Measurements from ENCODE around the gene ACTR3C.

The ACTR3C gene

DNA sequence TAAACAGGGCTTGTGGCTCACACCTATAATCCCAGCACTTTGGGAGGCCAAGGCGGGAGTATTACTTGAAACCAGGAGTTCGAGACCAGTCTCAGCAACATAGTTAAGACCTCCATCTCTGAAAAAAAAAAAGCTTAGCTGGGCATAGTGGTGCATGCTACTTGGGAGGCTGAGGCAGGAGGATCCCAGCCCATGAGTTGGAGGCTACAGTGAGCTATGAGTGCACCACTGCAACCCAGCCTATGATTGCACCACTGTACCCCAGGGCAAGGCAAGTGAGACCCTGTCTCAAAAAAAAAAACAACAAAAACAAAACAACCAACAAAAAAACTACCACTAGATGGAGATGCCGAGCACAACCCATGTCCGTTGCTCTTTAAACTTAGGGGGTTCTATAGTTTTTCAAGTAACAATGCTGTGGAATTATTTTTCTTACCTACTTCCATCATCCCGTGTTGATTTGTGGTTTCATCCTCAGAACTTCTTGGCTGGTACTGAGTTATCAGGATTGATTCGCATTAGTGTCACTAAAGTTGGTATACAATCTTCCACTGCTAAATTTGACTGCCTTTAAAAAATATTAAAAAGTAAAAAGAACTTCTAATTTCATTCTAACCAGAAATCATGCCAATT lies 33.0 kb upstream of the ACTR3C start:
- H3K23ac ChIP-seq (ENCODE audit: low read length in 2 of 2) = no peak overlapping the region
- no peak overlapping the region for H2BK12ac ChIP-seq (ENCODE audit: low read length in 2 of 2)
- H3K4ac ChIP-seq (ENCODE audit: low read depth in 1 of 2, low read length in 2 of 2) = no peak overlapping the region
- no peak overlapping the region for H2AK5ac ChIP-seq (ENCODE audit: low read length, severe bottlenecking)
- H2AFZ ChIP-seq (ENCODE audit: low read depth, low read length) = no peak overlapping the region
- no peak overlapping the region for H4K91ac ChIP-seq (ENCODE audit: low read length)
- H3K4me2 ChIP-seq (ENCODE audit: low read length, poor library complexity, severe bottlenecking) = no peak overlapping the region
- no peaks in the 10 kb centered on the region for H3K9me3 ChIP-seq (ENCODE audit: control insufficient read depth, low read length)
- H2BK15ac ChIP-seq (ENCODE audit: low read depth, poor library complexity, severe bottlenecking) = no peak overlapping the region
- peaks cover 2% of the 10 kb centered on the region for H3K4me1 ChIP-seq (ENCODE audit: control insufficient read depth, insufficient read depth, low read depth, low read length)
- WGBS = no CpG with 5 or more reads among the region's 6 CpGs
- H2BK5ac ChIP-seq (ENCODE audit: low read depth, low read length, poor library complexity, severe bottlenecking) = no peak overlapping the region
- H3K79me1 ChIP-seq (replicated peaks; ENCODE audit: low read length, poor library complexity, severe bottlenecking) = no peaks in the 10 kb centered on the region
- H3K18ac ChIP-seq (ENCODE audit: low read depth in 1 of 2, low read length in 2 of 2) = no peak overlapping the region
- H3K4me3 ChIP-seq (ENCODE audit: insufficient read depth in 1 of 2, low read depth in 1 of 2, low read length in 2 of 2) = no peak overlapping the region
- DNase-seq = peak; percentile 71
- H4K8ac ChIP-seq (ENCODE audit: low read length) = peak overlapping the region; percentile 87
- H3K14ac ChIP-seq (ENCODE audit: low read length in 2 of 2) = no peak overlapping the region
- no peak overlapping the region for H3K9ac ChIP-seq (ENCODE audit: low read length)
- H2BK120ac ChIP-seq (ENCODE audit: low read depth, low read length) = no peak overlapping the region
- peaks cover 0 to 4% of the 10 kb centered on the region in 2 experiments for H3K36me3 ChIP-seq (ENCODE audit: control insufficient read depth in 1 of 2, insufficient read depth in 2 of 2, low read depth in 1 of 2, low read length in 2 of 2)
- no peak overlapping the region for H3K27ac ChIP-seq (ENCODE audit: low read length, poor library complexity, severe bottlenecking)
- H3K27me3 ChIP-seq (ENCODE audit: control insufficient read depth in 1 of 2, insufficient read depth in 1 of 2, low read length in 2 of 2) = peaks cover 0 to 2% of the 10 kb centered on the region in 2 experiments

GRCh38 chr7:150355666-150356059 lies 32.3 kb upstream of the ACTR3C start:
- no peak for DNase-seq
- Histone ChIP-seq H2BK5ac (ENCODE audit: low read depth, low read length, poor library complexity, severe bottlenecking) (no peak overlapping the region), H2AFZ (ENCODE audit: low read depth, low read length) (no peak overlapping the region), H3K27me3 (ENCODE audit: control insufficient read depth in 1 of 2, insufficient read depth in 1 of 2, low read length in 2 of 2) (no peaks in the 10 kb centered on the region), H2BK15ac (ENCODE audit: low read depth, poor library complexity, severe bottlenecking) (no peak overlapping the region), H3K14ac (ENCODE audit: low read length in 2 of 2) (no peak overlapping the region), H2BK120ac (ENCODE audit: low read depth, low read length) (no peak overlapping the region), H4K91ac (ENCODE audit: low read length) (no peak overlapping the region), H3K9ac (ENCODE audit: low read length) (no peak overlapping the region), H3K27ac (ENCODE audit: low read length, poor library complexity, severe bottlenecking) (no peak overlapping the region), H3K36me3 (ENCODE audit: control insufficient read depth in 1 of 2, insufficient read depth in 2 of 2, low read depth in 1 of 2, low read length in 2 of 2) (peaks cover 0 to 4% of the 10 kb centered on the region in 2 experiments), H2AK5ac (ENCODE audit: low read length, severe bottlenecking) (no peak overlapping the region), H3K4me3 (ENCODE audit: insufficient read depth in 1 of 2, low read depth in 1 of 2, low read length in 2 of 2) (no peak overlapping the region), H3K4ac (ENCODE audit: low read depth in 1 of 2, low read length in 2 of 2) (no peak overlapping the region), H2BK12ac (ENCODE audit: low read length in 2 of 2) (no peak overlapping the region), H3K9me3 (ENCODE audit: control insufficient read depth, low read length) (no peaks in the 10 kb centered on the region), H3K4me1 (ENCODE audit: control insufficient read depth, insufficient read depth, low read depth, low read length) (peaks cover 2% of the 10 kb centered on the region), H3K23ac (ENCODE audit: low read length in 2 of 2) (no peak overlapping the region), H4K8ac (ENCODE audit: low read length) (no peak overlapping the region), H3K4me2 (ENCODE audit: low read length, poor library complexity, severe bottlenecking) (no peak overlapping the region), H3K18ac (ENCODE audit: low read depth in 1 of 2, low read length in 2 of 2) (no peak overlapping the region), H3K79me1 (replicated peaks; ENCODE audit: low read length, poor library complexity, severe bottlenecking) (no peaks in the 10 kb centered on the region)
- no CpG with 5 or more reads among the region's 1 CpG for WGBS

GRCh38 chr7:150351587-150352194 lies 28.3 kb upstream of the ACTR3C start:
- DNase-seq = no peak
- no peak overlapping the region for H3K23ac ChIP-seq (ENCODE audit: low read length in 2 of 2)
- no peak overlapping the region for H4K8ac ChIP-seq (ENCODE audit: low read length)
- H2BK5ac ChIP-seq (ENCODE audit: low read depth, low read length, poor library complexity, severe bottlenecking) = no peak overlapping the region
- H3K4ac ChIP-seq (ENCODE audit: low read depth in 1 of 2, low read length in 2 of 2) = no peak overlapping the region
- H4K91ac ChIP-seq (ENCODE audit: low read length) = no peak overlapping the region
- no peak overlapping the region for H3K18ac ChIP-seq (ENCODE audit: low read depth in 1 of 2, low read length in 2 of 2)
- H2BK120ac ChIP-seq (ENCODE audit: low read depth, low read length) = no peak overlapping the region
- H3K9ac ChIP-seq (ENCODE audit: low read length) = no peak overlapping the region
- WGBS = 80% methylated on average over 3 of the region's 8 CpGs
- H3K4me3 ChIP-seq (ENCODE audit: insufficient read depth in 1 of 2, low read depth in 1 of 2, low read length in 2 of 2) = no peak overlapping the region
- H3K36me3 ChIP-seq (ENCODE audit: control insufficient read depth in 1 of 2, insufficient read depth in 2 of 2, low read depth in 1 of 2, low read length in 2 of 2) = no peaks in the 10 kb centered on the region
- no peaks in the 10 kb centered on the region for H3K4me1 ChIP-seq (ENCODE audit: control insufficient read depth, insufficient read depth, low read depth, low read length)
- no peak overlapping the region for H2AK5ac ChIP-seq (ENCODE audit: low read length, severe bottlenecking)
- no peak overlapping the region for H3K27ac ChIP-seq (ENCODE audit: low read length, poor library complexity, severe bottlenecking)
- H3K27me3 ChIP-seq (ENCODE audit: control insufficient read depth in 1 of 2, insufficient read depth in 1 of 2, low read length in 2 of 2) = peaks cover 0 to 1% of the 10 kb centered on the region in 2 experiments
- H3K79me1 ChIP-seq (replicated peaks; ENCODE audit: low read length, poor library complexity, severe bottlenecking) = no peaks in the 10 kb centered on the region
- no peak overlapping the region for H2AFZ ChIP-seq (ENCODE audit: low read depth, low read length)
- H2BK12ac ChIP-seq (ENCODE audit: low read length in 2 of 2) = no peak overlapping the region
- no peak overlapping the region for H3K14ac ChIP-seq (ENCODE audit: low read length in 2 of 2)
- H3K9me3 ChIP-seq (ENCODE audit: control insufficient read depth, low read length) = peaks cover 2% of the 10 kb centered on the region
- no peak overlapping the region for H2BK15ac ChIP-seq (ENCODE audit: low read depth, poor library complexity, severe bottlenecking)
- no peak overlapping the region for H3K4me2 ChIP-seq (ENCODE audit: low read length, poor library complexity, severe bottlenecking)

- no peak overlapping the region for H2AK5ac ChIP-seq (ENCODE audit: low read length, severe bottlenecking)
- H2BK15ac ChIP-seq (ENCODE audit: low read depth, poor library complexity, severe bottlenecking) = no peak overlapping the region
- H3K27ac ChIP-seq (ENCODE audit: low read length, poor library complexity, severe bottlenecking) = no peak overlapping the region
These were observed 23.6 kb upstream of the ACTR3C start for GRCh38 chr7:150346922-150347321.

More at GRCh38 chr7:150346922-150347321, 23.6 kb upstream of the ACTR3C start:
- 98% methylated on average over 4 of the region's 5 CpGs for WGBS
- H3K4ac ChIP-seq (ENCODE audit: low read depth in 1 of 2, low read length in 2 of 2) = no peak overlapping the region
- no peak overlapping the region for H3K14ac ChIP-seq (ENCODE audit: low read length in 2 of 2)
- H3K9me3 ChIP-seq (ENCODE audit: control insufficient read depth, low read length) = peaks cover 33% of the 10 kb centered on the region
- DNase-seq = no peak
- no peak overlapping the region for H2BK120ac ChIP-seq (ENCODE audit: low read depth, low read length)
- no peak overlapping the region for H4K8ac ChIP-seq (ENCODE audit: low read length)
- H3K27me3 ChIP-seq (ENCODE audit: control insufficient read depth in 1 of 2, insufficient read depth in 1 of 2, low read length in 2 of 2) = peaks cover 29 to 33% of the 10 kb centered on the region in 2 experiments
- no peak overlapping the region for H4K91ac ChIP-seq (ENCODE audit: low read length)
- H3K4me3 ChIP-seq (ENCODE audit: insufficient read depth in 1 of 2, low read depth in 1 of 2, low read length in 2 of 2) = no peak overlapping the region
- H3K4me2 ChIP-seq (ENCODE audit: low read length, poor library complexity, severe bottlenecking) = no peak overlapping the region
- H3K23ac ChIP-seq (ENCODE audit: low read length in 2 of 2) = no peak overlapping the region
- H2AFZ ChIP-seq (ENCODE audit: low read depth, low read length) = peak overlapping the region; percentile 18
- H3K18ac ChIP-seq (ENCODE audit: low read depth in 1 of 2, low read length in 2 of 2) = no peak overlapping the region
- H2BK5ac ChIP-seq (ENCODE audit: low read depth, low read length, poor library complexity, severe bottlenecking) = no peak overlapping the region
- no peaks in the 10 kb centered on the region for H3K36me3 ChIP-seq (ENCODE audit: control insufficient read depth in 1 of 2, insufficient read depth in 2 of 2, low read depth in 1 of 2, low read length in 2 of 2)
- H3K9ac ChIP-seq (ENCODE audit: low read length) = no peak overlapping the region
- no peak overlapping the region for H2BK12ac ChIP-seq (ENCODE audit: low read length in 2 of 2)
- H3K79me1 ChIP-seq (replicated peaks; ENCODE audit: low read length, poor library complexity, severe bottlenecking) = no peaks in the 10 kb centered on the region
- H3K4me1 ChIP-seq (ENCODE audit: control insufficient read depth, insufficient read depth, low read depth, low read length) = no peaks in the 10 kb centered on the region
